GM21360 (cell line): ENCODE data around the gene CDK18.
"Not testable (repeated sequence)": the region's sequence is repeated elsewhere in the genome, so short reads cannot be mapped to it uniquely, and the experiment has no call there.

Experiments
- ATAC-seq: cut with Tn5 transposase; IDR thresholded peaks from one replicate; pipeline ENCODE4 v1.9.1; 2021; ENCODE audit warnings: mild to moderate bottlenecking, moderate library complexity; ENCODE audit not compliant: unreplicated experiment

Gene CDK18

GRCh38 chr1:205480349-205480985, 24.0 kb upstream of the CDK18 start:
- no peak for ATAC-seq

DNA sequence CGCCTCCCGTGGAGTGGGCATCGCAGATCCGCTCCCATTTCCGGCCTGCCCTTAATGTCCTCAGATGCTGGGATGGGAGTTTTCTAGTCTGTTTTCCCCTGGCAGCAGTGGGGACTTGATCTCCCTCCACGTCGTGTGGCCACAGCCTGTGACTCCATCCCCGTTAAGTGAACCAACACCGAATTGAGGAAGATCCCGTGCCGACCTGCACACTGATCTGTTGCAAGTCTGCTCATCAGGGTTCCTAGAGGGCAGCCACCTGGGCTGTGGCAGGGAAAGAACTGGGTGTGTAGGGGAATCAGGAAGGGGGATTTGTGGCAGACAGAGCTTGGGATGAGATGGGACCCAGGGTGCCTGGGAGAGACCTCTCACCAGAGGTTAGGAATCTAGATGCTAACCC, 23.3 kb upstream of the CDK18 start:
- no peak for ATAC-seq

GRCh38 chr1:205481629-205482151, 22.8 kb upstream of the CDK18 start:
- no peak for ATAC-seq

DNA sequence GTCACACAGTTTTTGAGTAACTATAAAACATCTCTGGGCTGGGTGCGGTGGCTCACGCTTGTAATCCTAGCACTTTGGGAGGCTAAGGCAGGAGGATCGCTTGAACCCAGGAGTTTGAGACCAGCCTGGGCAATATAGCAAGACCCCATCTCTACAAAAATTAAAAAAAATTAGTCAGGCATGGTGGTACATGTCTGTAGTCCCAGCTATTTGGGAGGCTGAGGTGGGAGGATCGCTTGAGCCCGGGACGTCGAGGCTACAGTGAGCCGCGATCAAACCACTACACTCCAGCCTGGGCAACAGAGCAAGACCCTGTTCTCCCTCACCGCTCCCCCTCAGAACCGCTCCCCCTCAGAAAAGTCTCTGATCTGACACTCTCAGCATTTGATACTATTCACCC, 21.9 kb upstream of the CDK18 start:
- not testable (repeated sequence) for ATAC-seq

- no peak for ATAC-seq
These were observed 21.1 kb upstream of the CDK18 start for GRCh38 chr1:205483372-205483771.

DNA sequence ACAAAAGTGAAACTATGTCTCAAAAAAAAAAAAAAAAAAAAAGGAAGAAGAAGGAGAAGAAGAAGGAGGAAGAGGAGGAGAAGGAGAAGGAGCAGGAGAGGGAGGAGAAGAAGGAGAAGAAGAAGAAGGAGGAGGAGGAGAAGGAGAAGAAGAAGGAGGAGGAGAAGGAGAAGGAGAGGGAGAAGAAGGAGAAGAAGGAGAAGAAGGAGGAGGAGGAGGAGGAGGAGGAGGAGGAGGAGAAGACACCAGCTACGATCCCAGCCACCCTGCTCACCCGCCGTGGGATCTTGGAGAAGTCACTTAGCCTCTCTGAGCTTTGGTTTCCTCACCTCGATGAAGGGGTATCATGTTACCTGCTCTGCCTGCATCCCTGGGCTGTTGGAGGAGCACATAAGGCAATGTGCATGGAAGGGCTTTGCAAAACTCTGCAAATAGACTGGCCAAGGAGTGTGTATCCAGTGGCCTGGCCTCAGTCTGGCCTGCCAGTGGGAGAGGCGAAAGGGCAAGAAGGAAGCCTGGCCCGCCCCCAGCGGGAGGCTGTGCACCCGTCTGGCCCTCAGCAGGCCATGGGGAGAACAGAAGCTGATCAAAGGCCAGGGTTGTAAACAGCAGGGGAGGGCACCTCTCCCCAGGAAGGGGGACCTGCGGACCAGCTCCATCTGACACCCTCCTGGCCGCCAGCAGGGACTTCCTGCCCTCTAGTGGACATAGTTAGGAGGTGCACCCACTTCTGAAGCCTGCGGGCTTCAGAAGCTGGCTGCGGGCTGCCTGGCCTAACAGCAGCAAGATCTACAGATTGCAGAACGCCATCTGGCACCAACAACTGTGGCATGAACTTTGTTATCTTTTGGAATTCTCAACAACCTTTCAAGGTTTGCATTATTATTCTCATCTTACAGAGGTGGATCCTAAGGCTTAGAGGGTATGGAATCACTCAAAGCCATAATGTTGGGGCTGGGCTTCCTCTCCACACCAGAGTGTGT, 19.2 kb upstream of the CDK18 start:
- ATAC-seq = no peak

GRCh38 chr1:205486258-205486657, 18.2 kb upstream of the CDK18 start:
- ATAC-seq = no peak

DNA sequence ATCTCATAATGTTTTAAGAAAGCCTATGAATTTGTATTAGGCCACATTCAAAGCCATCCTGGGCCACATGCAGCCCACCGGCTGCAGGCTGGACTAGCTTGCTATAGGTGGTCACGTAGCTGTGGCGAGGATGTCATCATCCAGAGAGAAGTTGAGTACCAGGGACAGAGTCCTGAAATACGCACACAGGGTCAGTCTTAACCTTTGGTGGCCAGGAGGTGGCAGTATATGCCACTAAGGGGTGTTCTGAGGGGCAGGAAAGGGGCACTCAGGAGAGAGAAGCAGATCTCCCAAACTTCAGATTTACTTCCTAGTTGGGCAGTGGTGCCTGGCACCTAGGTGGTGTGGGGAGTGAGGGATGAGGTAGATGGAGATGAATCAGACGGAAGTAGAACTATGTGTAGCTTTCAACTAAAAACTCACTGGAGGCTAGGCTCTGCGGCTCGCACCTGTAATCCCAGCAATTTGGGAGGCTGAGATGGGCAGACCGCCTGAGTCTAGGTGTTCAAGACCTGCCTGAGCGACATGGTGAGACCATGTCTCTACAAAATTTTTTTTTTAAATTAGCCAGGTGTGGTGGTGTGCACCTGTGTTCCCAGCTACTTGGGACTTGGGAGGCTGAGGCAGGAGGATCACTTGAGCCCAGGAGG, 16.3 kb upstream of the CDK18 start:
- ATAC-seq = no peak

GRCh38 chr1:205491794-205492193, 12.7 kb upstream of the CDK18 start:
- ATAC-seq = no peak

DNA sequence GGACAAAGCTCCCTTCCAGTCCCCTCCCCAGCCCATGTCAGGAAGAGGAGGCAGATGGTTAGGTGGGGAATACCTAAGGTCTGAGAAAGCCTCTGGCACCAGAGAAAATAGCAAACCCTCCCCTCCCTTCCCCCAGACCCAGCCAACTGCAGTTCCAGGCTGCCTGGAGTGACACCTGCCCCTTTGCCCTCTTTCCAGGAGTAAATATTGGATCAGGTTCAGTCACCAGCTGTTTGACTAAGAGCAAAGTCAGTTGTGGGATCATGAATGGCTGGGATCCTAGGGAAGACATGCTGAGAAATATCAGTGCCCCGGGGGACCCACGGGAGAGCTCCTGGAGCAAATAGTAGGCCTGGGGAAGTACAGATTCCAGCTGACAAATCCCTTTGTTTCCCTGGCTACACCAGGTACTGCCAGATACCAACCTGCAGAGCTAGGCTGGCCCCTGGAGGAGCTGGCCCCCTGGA, 12.2 kb upstream of the CDK18 start:
- ATAC-seq = no peak

GRCh38 chr1:205492774-205493173, 11.7 kb upstream of the CDK18 start:
- no peak for ATAC-seq

DNA sequence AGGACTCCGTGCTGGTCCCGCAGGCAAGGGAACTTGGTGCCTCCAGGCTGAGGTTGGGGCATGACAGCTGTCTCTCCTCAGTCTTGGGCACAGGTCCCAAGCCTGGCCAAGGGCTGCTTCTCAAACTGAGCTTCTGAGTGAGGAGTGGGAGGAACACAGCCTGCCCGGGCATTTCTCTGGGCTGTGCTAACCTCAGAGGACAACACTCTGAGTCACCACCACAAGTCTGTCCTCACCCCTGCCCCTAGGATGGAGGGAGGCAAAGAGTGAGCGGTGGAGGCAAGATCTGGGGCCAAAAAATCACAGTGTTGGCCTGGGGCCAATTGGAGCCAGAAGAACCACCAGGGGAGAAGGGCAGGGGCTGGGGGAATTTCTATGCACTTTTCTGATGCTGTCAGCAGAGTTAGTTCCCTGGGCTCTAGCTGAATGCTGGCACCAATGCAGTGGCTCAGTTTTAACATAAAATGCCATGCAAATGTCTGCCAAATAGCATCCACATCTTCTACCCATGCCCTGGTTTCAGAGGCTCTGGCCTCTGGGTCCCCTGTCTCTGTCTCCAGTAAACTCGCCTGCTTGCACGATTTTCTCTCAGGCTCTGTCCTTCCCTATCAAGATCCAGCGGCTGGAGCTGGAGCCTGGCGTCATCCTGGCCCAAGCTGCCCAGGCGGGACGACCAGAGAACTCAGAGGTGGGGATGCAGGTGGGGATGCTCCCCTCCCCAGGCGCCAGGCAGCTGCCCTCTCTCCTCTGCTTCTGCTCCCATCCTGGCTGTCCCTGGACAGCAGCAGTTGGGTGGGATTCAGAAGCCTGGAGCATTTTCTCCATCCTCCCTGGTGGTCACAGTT, 11.0 kb upstream of the CDK18 start:
- no peak for ATAC-seq

DNA sequence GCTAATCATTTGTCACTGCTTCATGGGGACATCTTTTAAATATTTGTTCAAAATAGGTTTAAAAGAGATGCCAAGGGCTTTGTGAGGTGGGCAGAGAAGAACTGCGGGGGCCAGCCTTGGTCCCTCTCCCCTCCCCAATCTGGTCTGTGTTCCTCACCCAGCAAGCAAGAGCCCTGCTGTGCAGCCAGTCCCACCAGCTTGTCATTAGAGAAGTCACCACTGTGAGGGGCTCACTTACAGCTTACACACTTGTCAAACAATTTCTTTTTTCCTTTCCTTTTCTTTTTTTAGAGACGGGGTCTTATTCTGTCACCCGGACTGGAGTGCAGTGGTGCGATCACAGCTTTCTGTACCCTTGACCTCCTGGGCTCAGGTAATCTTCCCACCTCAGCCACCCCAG, 10.4 kb upstream of the CDK18 start:
- ATAC-seq = no peak

DNA sequence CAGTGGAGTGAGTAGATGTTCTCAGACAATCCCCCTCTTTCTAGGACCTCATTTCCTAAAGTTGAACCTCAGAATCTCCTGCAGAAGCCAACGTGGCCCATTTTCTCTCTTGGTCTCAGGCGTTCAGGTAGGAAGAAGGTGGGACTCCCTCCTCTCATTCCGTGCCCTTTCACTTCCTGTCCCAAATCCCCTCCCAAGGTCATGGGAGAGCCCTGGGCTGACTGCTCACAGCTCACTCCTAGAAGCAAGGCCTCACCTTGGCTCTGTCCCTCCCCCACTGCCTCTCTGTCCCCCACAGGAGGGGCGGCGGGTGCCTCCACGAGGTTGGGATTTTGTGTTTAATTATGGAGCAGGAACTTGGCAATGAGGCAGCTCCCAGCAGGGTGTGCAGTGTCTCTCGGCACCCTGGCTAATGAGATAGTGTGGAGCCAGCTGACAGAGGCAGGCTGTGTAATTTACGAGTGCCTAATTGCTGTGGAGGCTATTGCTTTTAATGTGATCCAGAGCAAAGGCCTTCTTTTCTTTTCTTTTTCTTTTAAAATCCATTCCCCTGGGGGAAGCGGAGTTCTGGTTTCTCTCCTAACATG, 9.1 kb upstream of the CDK18 start:
- ATAC-seq = no peak

DNA sequence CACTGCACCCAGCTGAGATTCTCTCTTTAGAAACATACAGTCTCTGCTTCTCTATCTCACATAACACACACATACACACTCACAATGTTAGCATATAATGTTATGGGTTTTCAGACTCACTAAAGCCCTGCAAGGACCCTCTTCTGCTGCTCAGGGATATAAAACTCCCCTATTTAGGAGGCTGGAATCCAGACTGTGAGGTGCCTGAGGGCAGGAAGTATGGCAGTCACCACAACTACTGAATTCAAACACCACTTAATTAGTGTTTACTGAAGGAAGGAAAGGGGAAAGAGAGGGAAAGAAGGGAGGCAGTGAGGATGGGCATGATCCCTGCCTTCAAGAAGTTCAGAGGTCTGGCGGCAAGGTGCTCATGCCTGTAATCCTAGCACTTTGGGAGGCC, 7.8 kb upstream of the CDK18 start:
- no peak for ATAC-seq

DNA sequence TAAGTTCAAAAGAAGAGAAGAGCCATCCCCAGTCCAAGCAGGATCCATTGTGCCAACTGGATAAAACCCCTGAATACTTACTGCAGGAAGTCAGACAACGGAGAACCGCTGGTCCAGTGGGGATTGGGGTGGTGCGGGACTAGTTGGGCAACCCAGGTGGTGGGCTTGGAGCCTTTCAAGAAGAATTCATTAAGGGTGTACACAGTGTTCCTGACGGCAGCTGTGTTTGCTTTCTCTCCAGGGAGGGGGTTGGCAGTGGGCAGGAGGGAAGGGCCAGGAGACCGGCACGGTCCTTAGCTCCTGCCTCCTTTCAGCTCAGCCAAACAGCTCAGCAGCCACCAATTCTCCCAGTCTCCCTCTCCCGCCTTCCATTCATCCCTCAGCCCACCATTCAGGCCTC, 7.1 kb upstream of the CDK18 start:
- no peak for ATAC-seq

- ATAC-seq = no peak
These were observed 4.7 kb upstream of the CDK18 start for GRCh38 chr1:205499789-205500188.

- no peak for ATAC-seq
These were observed 3.9 kb upstream of the CDK18 start for GRCh38 chr1:205500240-205501233.
